NOMO-1 treated with dmso at 0.1 percent for 144 hours (cell line): ENCODE measurements around the gene HS3ST5.
"Not testable (repeated sequence)": the region's sequence is repeated elsewhere in the genome, so short reads cannot be mapped to it uniquely, and the experiment has no call there.

Source experiments
- DNase-seq: peaks from one replicate; lab custom pipeline; 2025; ENCODE audit not compliant: unreplicated experiment; lab: John Stamatoyannopoulos, UW

Gene HS3ST5

GRCh38 chr6:114334237-114334636 lies 8.6 kb downstream of the HS3ST5 start:
- DNase-seq = no peak

DNA sequence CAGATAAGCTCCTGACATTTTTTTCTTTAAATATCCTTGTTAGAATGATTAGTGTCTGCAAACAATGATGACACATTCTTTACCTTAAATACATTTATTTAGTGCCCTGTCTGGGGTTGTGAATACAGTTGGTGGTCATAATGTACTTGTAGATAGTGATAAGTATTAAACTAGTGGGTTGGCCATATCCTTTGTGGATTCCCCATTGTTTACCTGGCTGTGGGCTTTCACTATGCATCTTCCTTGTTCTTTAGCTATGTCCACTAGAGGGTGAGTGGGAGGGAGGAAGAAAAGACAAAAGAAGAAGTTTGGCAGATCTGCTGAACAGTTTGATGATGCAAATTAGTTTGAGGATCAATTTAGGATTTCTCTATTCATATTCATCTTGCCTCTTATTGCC lies 15.7 kb downstream of the HS3ST5 start:
- DNase-seq = no peak

- no peak for DNase-seq
Observed at GRCh38 chr6:114323784-114324183, 19.0 kb downstream of the HS3ST5 start.

GRCh38 chr6:114319749-114320148 lies 23.1 kb downstream of the HS3ST5 start:
- no peak for DNase-seq

GRCh38 chr6:114315831-114316595 lies 26.8 kb downstream of the HS3ST5 start:
- DNase-seq = no peak

DNA sequence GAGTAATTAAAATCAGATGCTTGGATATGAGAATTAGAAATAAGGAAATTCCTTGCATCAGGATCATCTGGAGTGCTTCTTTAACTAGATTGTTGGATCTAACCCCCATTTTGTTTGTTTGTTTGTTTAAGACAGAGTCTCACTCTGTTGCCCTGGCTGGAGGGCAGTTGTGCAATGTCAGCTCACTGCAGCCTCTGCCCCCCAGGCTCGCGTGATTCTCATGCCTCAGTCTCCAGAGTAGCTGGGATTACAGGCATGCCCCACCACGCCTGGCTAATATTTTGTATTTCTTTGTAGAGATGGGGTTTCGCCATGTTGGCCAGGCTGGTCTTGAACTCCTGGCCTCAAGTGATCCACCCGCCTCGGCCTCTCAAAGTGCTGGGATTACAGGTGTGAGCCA lies 29.0 kb downstream of the HS3ST5 start:
- not testable (repeated sequence) for DNase-seq

- DNase-seq = no peak
Observed at GRCh38 chr6:114312931-114313330, 29.9 kb downstream of the HS3ST5 start.

DNA sequence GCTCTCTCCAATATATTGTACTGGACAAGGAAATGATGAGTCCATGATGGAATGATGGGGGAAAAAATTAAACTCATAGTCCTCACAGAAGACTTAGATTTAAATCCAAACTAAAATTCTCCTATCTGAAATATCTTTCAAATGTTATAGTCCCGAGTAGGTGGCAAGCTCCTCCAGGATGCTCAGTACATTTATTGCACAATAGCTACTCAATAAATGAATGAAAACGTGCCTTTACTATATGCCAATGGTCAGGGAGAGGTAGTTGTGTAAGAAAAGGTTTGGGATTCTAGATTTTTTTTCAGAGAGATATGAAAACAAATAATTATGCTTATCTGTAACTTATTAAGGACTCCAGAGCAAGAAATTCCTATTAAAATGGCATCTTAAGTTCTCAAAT lies 32.8 kb downstream of the HS3ST5 start:
- DNase-seq = no peak

- no peak for DNase-seq
Observed at GRCh38 chr6:114304304-114304887, 38.4 kb downstream of the HS3ST5 start.

GRCh38 chr6:114301596-114302219 lies 41.1 kb downstream of the HS3ST5 start:
- DNase-seq = no peak

GRCh38 chr6:114297135-114297534 lies 45.7 kb downstream of the HS3ST5 start:
- DNase-seq = no peak

- no peak for DNase-seq
Observed at GRCh38 chr6:114292431-114292830, 50.4 kb downstream of the HS3ST5 start.

GRCh38 chr6:114291428-114291827 lies 51.4 kb downstream of the HS3ST5 start:
- no peak for DNase-seq

DNA sequence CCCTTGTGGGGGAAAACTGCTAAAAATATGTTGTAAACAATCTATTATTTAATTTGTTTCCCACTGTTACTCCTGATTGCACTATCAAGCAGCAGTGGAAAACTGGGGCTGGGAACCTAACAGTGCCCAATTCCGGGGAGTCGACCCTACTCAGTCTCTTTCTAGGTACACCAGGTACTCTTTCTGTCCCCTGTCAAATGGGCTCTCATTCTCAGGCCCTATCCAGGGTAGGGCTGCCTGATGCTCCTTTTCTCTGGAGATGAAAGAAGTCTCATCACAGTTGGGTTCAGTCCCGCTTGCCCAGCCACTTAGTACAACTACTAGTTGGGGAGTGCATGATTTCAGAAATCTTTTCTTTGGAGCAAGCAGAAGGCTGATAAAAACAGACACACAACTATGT lies 52.0 kb downstream of the HS3ST5 start:
- DNase-seq = no peak

DNA sequence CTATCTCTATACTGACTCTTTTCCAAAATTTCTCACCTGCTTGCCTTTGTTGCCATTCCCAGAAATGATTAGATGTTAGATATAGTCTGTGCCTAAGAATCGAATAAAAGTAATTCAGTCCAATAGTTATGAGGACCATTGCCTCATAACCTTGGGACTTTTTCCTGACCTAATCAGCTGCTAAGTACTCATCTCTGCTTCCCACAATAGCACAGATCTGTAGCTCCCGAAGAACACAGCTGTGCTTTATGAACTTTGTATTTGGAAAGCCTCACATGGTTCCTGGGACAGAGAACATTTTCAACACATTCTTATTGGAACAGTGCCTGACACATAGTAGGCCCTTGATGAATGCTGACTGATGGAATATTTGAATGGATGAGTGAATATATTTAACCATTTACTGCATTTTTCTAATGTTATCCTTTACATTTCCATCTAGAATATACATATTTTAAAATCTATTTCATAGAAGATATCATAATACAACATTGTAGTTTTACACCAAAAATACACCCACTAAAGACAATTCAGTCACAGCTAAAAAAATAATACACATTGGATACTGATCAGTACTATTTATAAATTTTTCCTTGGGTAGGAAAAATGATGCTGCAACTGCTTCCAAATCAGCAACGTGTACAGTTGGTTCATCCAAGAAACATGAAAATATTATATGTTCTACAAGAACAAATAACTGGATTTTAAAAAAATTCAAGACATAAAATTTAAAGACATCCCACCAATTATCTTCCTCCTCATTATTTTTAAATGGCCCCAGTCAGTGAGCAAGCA lies 53.9 kb downstream of the HS3ST5 start:
- no peak for DNase-seq

- DNase-seq = no peak
Observed at GRCh38 chr6:114287461-114287860, 55.4 kb downstream of the HS3ST5 start.

- DNase-seq = no peak
Observed at GRCh38 chr6:114286211-114286610, 56.6 kb downstream of the HS3ST5 start.

DNA sequence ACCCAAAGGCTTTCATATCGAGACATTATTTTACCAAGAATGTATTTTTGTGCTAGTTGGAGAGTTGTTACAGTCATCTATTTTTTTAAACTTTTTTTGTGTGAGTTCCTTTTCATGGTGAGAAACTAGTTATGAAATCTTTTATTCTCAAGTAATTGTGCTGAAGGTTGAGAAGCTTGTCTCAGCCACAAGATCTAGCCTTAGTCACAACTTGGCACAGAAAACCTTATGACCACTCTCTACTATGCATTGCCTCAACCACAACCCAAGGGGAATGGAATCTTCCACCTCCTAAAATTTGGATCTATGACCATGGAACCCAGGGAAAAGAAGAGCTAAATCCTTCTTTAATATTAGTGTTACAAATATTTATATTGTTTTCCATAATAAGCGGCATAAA lies 58.5 kb downstream of the HS3ST5 start:
- DNase-seq = no peak

DNA sequence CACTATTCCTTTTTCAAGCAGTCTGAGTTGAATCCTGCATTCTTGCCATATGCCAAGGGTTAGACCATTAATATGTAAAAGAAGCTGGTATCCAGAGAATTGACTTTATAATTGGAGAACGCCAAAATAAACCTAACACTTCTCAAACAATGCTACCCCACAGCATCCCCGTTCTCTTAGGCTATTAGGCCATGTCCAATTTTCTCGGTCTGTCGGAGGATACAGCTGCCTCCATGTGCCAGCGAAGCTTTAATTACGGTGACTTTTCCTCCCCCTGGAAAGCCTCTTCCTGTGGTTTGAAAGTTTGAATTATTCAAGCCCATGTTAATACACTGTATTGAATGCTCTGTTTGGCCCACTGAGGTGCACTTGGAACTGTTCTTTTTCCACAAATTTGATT lies 60.5 kb downstream of the HS3ST5 start:
- no peak for DNase-seq

GRCh38 chr6:114281496-114281895 lies 61.3 kb downstream of the HS3ST5 start:
- no peak for DNase-seq

DNA sequence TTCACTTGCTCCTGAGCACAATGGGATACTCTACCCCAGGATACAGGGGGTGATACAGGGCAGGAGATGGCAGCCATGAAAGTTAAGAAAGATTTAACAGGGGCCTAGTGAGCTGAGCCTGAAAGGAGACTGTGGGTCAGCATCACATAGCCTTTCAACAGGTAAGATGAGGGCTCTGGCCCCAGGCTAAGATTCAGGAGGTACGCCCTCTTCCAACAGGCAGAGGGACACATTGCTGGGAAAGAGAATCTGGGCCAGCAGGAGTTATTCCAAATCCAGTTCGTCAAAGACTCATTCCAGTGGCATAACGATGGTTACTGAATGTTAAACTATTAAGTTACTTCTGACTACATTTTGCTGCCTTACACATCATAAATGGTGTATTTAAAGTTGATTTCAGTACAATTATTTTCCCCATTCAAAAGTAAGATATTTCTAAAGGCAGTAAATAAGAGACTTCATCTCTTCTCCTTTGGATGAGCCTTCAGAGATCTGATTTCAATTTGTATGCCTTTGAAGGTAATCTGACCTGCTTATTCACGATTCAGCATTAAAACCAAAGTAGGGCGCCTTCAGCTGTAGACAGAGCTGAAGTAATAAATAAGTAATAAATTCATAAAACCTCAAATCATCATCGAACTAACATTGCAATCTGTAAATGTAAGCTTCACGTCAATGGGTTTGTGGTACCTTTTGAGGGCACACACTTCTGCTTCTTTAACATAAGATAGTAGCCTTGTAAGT lies 62.4 kb downstream of the HS3ST5 start:
- DNase-seq = no peak
